CD4-positive, CD25-positive, alpha-beta regulatory T cell (primary cell): Measurements from ENCODE around the gene TCEA3. TPM values are rescaled to one million over a fixed set of nuclear protein-coding genes. Genes with fewer than 3 reads are reported as not detected.

Experiments
- ATAC-seq, 2 donors: fragments of 150-1000 bp; cut with Tn5 transposase; one replicate each; pipeline ENCODE4 v1.10.0; 2021; ENCODE audit warnings: low read depth in 2 of 2, moderate number of reproducible peaks in 2 of 2, moderate library complexity in 1 of 2
- DNase-seq, 3 donors: peaks; one replicate each; pipeline versions ENCODE4 v3.0.0 to v3.0.0-alpha.2; 2012 to 2022; ENCODE audit warnings: mixed read lengths in 1 of 3
- H3K27ac ChIP-seq: one replicate; pipeline ENCODE4 v1.7.0; 2013; ENCODE audit warnings: mild to moderate bottlenecking, low read length; ENCODE audit not compliant: insufficient read depth, poor library complexity, severe bottlenecking
- H3K27me3 ChIP-seq: one replicate; pipeline ENCODE4 v1.7.0; 2013; ENCODE audit warnings: low read length; ENCODE audit not compliant: control insufficient read depth, insufficient read depth
- H3K36me3 ChIP-seq: one replicate; pipeline ENCODE4 v1.7.0; 2013; ENCODE audit warnings: mild to moderate bottlenecking, low read length, moderate library complexity; ENCODE audit not compliant: control insufficient read depth, insufficient read depth
- H3K4me1 ChIP-seq: 2 replicates; pipeline ENCODE4 v1.7.0; 2013; ENCODE audit warnings: mild to moderate bottlenecking, low read length; ENCODE audit not compliant: insufficient read depth, control insufficient read depth, poor library complexity, severe bottlenecking
- H3K4me3 ChIP-seq: one replicate; pipeline ENCODE4 v1.7.0; 2013; ENCODE audit warnings: low read depth, mild to moderate bottlenecking, low read length, moderate library complexity
- H3K9me3 ChIP-seq, 2 experiments: 1 replicate in 1 of 2; 2 replicates in 1 of 2; pipeline ENCODE4 v1.7.0; 2013; ENCODE audit warnings: low read length in 2 of 2, mild to moderate bottlenecking in 1 of 2, moderate library complexity in 1 of 2; ENCODE audit not compliant: control insufficient read depth in 2 of 2
- H3K27ac Mint-ChIP-seq, 3 donors: one replicate each; pipeline ENCODE4 v1.8.0; 2020 to 2022; ENCODE audit warnings: mild to moderate bottlenecking in 3 of 3, mixed read lengths in 3 of 3, moderate library complexity in 2 of 3
- H3K27me3 Mint-ChIP-seq: one replicate; pipeline ENCODE4 v1.8.0; 2022; ENCODE audit warnings: mild to moderate bottlenecking, mixed read lengths
- H3K36me3 Mint-ChIP-seq: one replicate; pipeline ENCODE4 v1.8.0; 2020; ENCODE audit warnings: mixed read lengths
- H3K4me1 Mint-ChIP-seq, 4 donors: one replicate each; pipeline ENCODE4 v1.8.0; 2020 to 2022; ENCODE audit warnings: mixed read lengths in 4 of 4, mild to moderate bottlenecking in 1 of 4
- H3K4me3 Mint-ChIP-seq, 4 donors: one replicate each; pipeline ENCODE4 v1.8.0; 2020 to 2022; ENCODE audit warnings: mild to moderate bottlenecking in 4 of 4, mixed read lengths in 4 of 4, moderate library complexity in 3 of 4
- H3K9me3 Mint-ChIP-seq, 7 donors: one replicate each; pipeline ENCODE4 v1.8.0; 2020 to 2022; ENCODE audit warnings: mixed read lengths in 7 of 7, mild to moderate bottlenecking in 3 of 7, moderate library complexity in 2 of 7
- polyA plus RNA-seq, 4 donors: library from polyadenylated mRNA; unstranded; fragments of 300-500 nt; fragmentation: Illumina TruSeq; gene quantifications; one replicate each; pipeline ENCODE4 v1.2.3, GENCODE V29; 2021
- total RNA-seq: library from RNA; stranded (reverse); gene quantifications from one replicate; pipeline ENCODE4 v1.2.3, GENCODE V29; 2022

The TCEA3 gene
- total and polyA plus RNA-seq, 5 donors from 2014 or later = 7.7 to 23.2 (median 8.5) TPM

- H3K9me3 Mint-ChIP-seq = no peaks in the 10 kb centered on the region
- Histone ChIP-seq H3K27ac (peak overlapping the region; percentile 15), H3K9me3 (no peaks in the 10 kb centered on the region), H3K36me3 (no peaks in the 10 kb centered on the region), H3K4me3 (no peak overlapping the region), H3K4me1 (peaks cover 33% of the 10 kb centered on the region), H3K27me3 (peaks cover 4% of the 10 kb centered on the region)
- DNase-seq = peak in 1 of 3 donors; percentile 1
- H3K27me3 Mint-ChIP-seq = peaks cover 40% of the 10 kb centered on the region
- no peaks in the 10 kb centered on the region for H3K36me3 Mint-ChIP-seq
- peaks cover 0 to 40% (median 12%) of the 10 kb centered on the region in 4 donors for H3K4me1 Mint-ChIP-seq
- H3K4me3 Mint-ChIP-seq = peak overlapping the region; percentile 75 to 94 (median 83)
- H3K27ac Mint-ChIP-seq = peak overlapping the region; percentile 43 to 79 (median 74)
- no peak for ATAC-seq
These were observed 894 bp downstream of the TCEA3 start for GRCh38 chr1:23423415-23424292.

DNA sequence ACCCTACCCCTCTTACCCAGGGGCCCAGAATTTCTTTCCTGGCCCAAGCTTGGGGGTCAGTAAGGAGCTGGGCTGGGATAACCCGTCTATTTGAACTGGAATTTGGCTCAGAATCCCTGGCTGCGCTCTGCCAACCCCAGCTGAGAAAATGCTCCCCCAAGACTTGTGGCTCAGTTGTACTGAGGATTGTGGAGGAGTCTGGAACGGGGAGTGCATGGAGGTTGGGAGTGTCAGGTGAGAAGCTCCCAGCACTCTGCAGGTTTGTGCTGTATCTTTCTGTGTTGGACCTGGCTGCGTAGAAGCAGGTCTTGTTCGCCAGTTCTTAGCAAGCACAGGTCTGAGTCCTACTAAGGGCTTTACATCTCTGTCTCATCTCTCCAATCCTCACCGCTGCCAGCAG, 1.6 kb downstream of the TCEA3 start:
- peak in 2 of 3 donors; percentile 2 to 18 for DNase-seq

GRCh38 chr1:23422241-23422877, 2.2 kb downstream of the TCEA3 start:
- peaks cover 4% of the 10 kb centered on the region for H3K27me3 ChIP-seq
- Mint-ChIP-seq H3K4me3 (peak overlapping the region; percentile 57 to 94 (median 83)), H3K27me3 (peaks cover 31% of the 10 kb centered on the region), H3K4me1 (peaks cover 0 to 40% (median 11%) of the 10 kb centered on the region in 4 donors), H3K9me3 (no peaks in the 10 kb centered on the region), H3K27ac (peak overlapping the region; percentile 57 to 76 (median 74)), H3K36me3 (no peaks in the 10 kb centered on the region)
- no peaks in the 10 kb centered on the region for H3K36me3 ChIP-seq
- H3K4me1 ChIP-seq = peaks cover 33% of the 10 kb centered on the region
- DNase-seq (peak; percentile 8 to 91 (median 54)), ATAC-seq (peak; percentile 90 to 91)
- H3K27ac ChIP-seq = peak overlapping the region; percentile 43
- H3K4me3 ChIP-seq = peak overlapping the region; percentile 17
- no peaks in the 10 kb centered on the region for H3K9me3 ChIP-seq

More for the DNA sequence above, 1.6 kb downstream of the TCEA3 start:
- no peak for ATAC-seq
- Mint-ChIP-seq H3K4me3 (peak overlapping the region; percentile 1 to 94 (median 83)), H3K36me3 (no peaks in the 10 kb centered on the region), H3K4me1 (peaks cover 0 to 40% (median 12%) of the 10 kb centered on the region in 4 donors), H3K27ac (peak overlapping the region; percentile 43 to 79 (median 74)), H3K9me3 (no peaks in the 10 kb centered on the region), H3K27me3 (peaks cover 34% of the 10 kb centered on the region)
- H3K27me3 ChIP-seq = peaks cover 4% of the 10 kb centered on the region
- H3K27ac ChIP-seq = peak overlapping the region; percentile 43
- no peak overlapping the region for H3K4me3 ChIP-seq
- H3K36me3 ChIP-seq = no peaks in the 10 kb centered on the region
- peaks cover 33% of the 10 kb centered on the region for H3K4me1 ChIP-seq
- H3K9me3 ChIP-seq = no peaks in the 10 kb centered on the region

DNA sequence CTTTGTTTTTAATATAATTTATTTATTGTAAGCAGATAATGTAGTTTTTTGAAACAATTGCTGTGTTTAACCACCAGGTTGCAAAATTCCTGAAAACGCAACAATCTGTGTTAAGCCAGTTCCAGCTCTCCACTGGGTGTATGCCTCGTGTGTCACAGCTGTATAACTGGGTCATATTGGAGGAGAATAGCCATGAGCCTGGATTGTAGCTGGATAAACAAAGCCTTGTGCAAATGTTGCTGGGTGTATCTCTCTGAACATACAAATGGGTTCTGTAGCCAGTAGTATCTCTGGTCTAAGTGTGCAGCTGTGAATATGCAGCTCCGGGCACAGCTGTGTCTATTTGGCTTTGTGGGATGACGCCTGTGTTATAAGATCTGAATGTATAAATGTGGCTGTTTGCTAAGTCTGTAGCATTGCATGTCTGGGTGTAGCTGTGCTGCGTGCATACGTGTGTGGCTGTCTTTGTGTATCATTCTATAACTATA, 2.8 kb downstream of the TCEA3 start:
- Mint-ChIP-seq H3K4me1 (peaks cover 0 to 40% (median 11%) of the 10 kb centered on the region in 4 donors), H3K9me3 (no peaks in the 10 kb centered on the region), H3K4me3 (peak overlapping the region; percentile 57 to 94 (median 83)), H3K36me3 (no peaks in the 10 kb centered on the region), H3K27ac (peak overlapping the region; percentile 57 to 76 (median 74)), H3K27me3 (peaks cover 30% of the 10 kb centered on the region)
- no peak overlapping the region for H3K4me3 ChIP-seq
- no peaks in the 10 kb centered on the region for H3K9me3 ChIP-seq
- peaks cover 33% of the 10 kb centered on the region for H3K4me1 ChIP-seq
- peaks cover 4% of the 10 kb centered on the region for H3K27me3 ChIP-seq
- DNase-seq (no peak), ATAC-seq (no peak)
- H3K36me3 ChIP-seq = no peaks in the 10 kb centered on the region
- no peak overlapping the region for H3K27ac ChIP-seq

DNA sequence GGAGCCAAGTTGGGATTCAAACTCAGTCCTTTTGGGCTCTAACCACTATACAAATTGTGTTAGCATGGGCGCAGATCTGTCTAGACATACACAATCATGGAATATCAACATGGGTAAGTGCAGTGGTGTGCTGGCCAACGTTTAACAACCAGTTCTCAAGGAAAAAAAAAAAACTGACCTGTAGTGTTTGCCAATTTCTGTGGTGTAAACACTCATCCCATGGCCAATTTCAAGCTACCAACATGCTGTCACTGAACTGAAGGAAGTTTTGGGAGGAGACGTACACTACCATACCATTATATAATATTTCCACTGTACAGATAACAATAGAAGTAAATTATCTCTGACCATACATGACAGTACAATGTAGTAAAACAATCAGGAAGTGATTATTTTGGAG, 3.2 kb downstream of the TCEA3 start:
- Mint-ChIP-seq H3K27ac (peak overlapping the region in 1 of 3 donors; percentile 13), H3K36me3 (no peaks in the 10 kb centered on the region), H3K4me3 (no peak overlapping the region), H3K4me1 (peaks cover 0 to 40% (median 11%) of the 10 kb centered on the region in 4 donors), H3K27me3 (peaks cover 30% of the 10 kb centered on the region), H3K9me3 (no peaks in the 10 kb centered on the region)
- H3K9me3 ChIP-seq = no peaks in the 10 kb centered on the region
- H3K27ac ChIP-seq = no peak overlapping the region
- no peaks in the 10 kb centered on the region for H3K36me3 ChIP-seq
- DNase-seq = no peak
- H3K4me1 ChIP-seq = peaks cover 33% of the 10 kb centered on the region
- ATAC-seq = no peak
- H3K4me3 ChIP-seq = no peak overlapping the region
- peaks cover 3% of the 10 kb centered on the region for H3K27me3 ChIP-seq

GRCh38 chr1:23420778-23421177, 3.8 kb downstream of the TCEA3 start:
- Histone ChIP-seq H3K27me3 (peaks cover 2% of the 10 kb centered on the region), H3K9me3 (no peaks in the 10 kb centered on the region), H3K27ac (no peak overlapping the region), H3K36me3 (no peaks in the 10 kb centered on the region), H3K4me1 (peaks cover 33% of the 10 kb centered on the region), H3K4me3 (no peak overlapping the region)
- Mint-ChIP-seq H3K27ac (peak overlapping the region; percentile 13 to 60 (median 52)), H3K9me3 (no peaks in the 10 kb centered on the region), H3K4me1 (peaks cover 0 to 35% (median 11%) of the 10 kb centered on the region in 4 donors), H3K4me3 (no peak overlapping the region), H3K36me3 (no peaks in the 10 kb centered on the region), H3K27me3 (peaks cover 27% of the 10 kb centered on the region)
- ATAC-seq (no peak), DNase-seq (no peak)

- Histone ChIP-seq H3K27ac (no peak overlapping the region), H3K27me3 (peaks cover 2% of the 10 kb centered on the region), H3K4me1 (peaks cover 23% of the 10 kb centered on the region), H3K9me3 (no peaks in the 10 kb centered on the region), H3K4me3 (no peak overlapping the region), H3K36me3 (no peaks in the 10 kb centered on the region)
- Mint-ChIP-seq H3K4me1 (peaks cover 0 to 30% (median 11%) of the 10 kb centered on the region in 4 donors), H3K27ac (no peak overlapping the region), H3K27me3 (peaks cover 20% of the 10 kb centered on the region), H3K36me3 (no peaks in the 10 kb centered on the region), H3K4me3 (no peak overlapping the region), H3K9me3 (no peaks in the 10 kb centered on the region)
- DNase-seq (no peak), ATAC-seq (no peak)
These were observed 5.4 kb downstream of the TCEA3 start for GRCh38 chr1:23419180-23419579.
